Esophagus muscularis mucosa (tissue), 3 donors: ENCODE data around the gene MPST.

ENCODE experiments used
- CTCF ChIP-seq, 3 experiments: fragments of 200-600 bp in 2 of 3; fragments of 450-650 bp in 1 of 3; sonication (generic) in 2 of 3; IDR thresholded peaks; one replicate each; pipeline ENCODE4 v1.5.1; 2017 to 2019; ENCODE audit warnings: antibody characterized with exemption in 3 of 3, mild to moderate bottlenecking in 2 of 3, moderate library complexity in 1 of 3
- POLR2A ChIP-seq: fragments of 450-650 bp; IDR thresholded peaks from one replicate; pipeline ENCODE4 v1.6.1; 2017; ENCODE audit warnings: antibody characterized with exemption, moderate library complexity, mild to moderate bottlenecking, low read depth

- TF ChIP-seq CTCF (IDR thresholded peaks at IDR 0.05) (peak; percentile 34 to 58 (median 46)), POLR2A (no peak)
Observed at GRCh38 chr22:37043828-37044538, 24.4 kb downstream of the MPST start.
